OCI-LY1 (cell line): Measurements from ENCODE around the gene UBQLN3.

Experiments
- H2AFZ ChIP-seq: fragments of 200-600 bp; sonication (generic), shearing (Covaris generic); 2 replicates; pipeline ENCODE4 v1.6.0; 2014; ENCODE audit warnings: antibody characterized with exemption, mild to moderate bottlenecking, low read length
- H3F3A ChIP-seq: fragments of 200-600 bp; sonication (generic), shearing (Covaris generic); 2 replicates; pipeline ENCODE4 v1.6.0; 2014; ENCODE audit warnings: mild to moderate bottlenecking, antibody characterized with exemption, low read length, moderate library complexity; ENCODE audit not compliant: insufficient read depth
- H3K27ac ChIP-seq: fragments of 200-600 bp; sonication (generic); 2 replicates; pipeline ENCODE4 v1.5.1; 2014; ENCODE audit warnings: low read length, mixed run types, mild to moderate bottlenecking, low read depth; ENCODE audit not compliant: poor library complexity, severe bottlenecking
- H3K27me3 ChIP-seq: fragments of 200-600 bp; sonication (generic); 2 replicates; pipeline ENCODE4 v1.6.0; 2014; ENCODE audit warnings: antibody characterized with exemption, mild to moderate bottlenecking, low read length, moderate library complexity; ENCODE audit not compliant: insufficient read depth
- H3K36me3 ChIP-seq: fragments of 200-600 bp; sonication (generic); 2 replicates; pipeline ENCODE4 v1.6.1; 2014; ENCODE audit warnings: mild to moderate bottlenecking, antibody characterized with exemption, low read length, moderate library complexity, mixed read lengths; ENCODE audit not compliant: insufficient read depth
- H3K4me1 ChIP-seq: fragments of 200-600 bp; sonication (generic); 2 replicates; pipeline ENCODE4 v1.5.1; 2014; ENCODE audit warnings: mild to moderate bottlenecking, low read length, moderate library complexity; ENCODE audit not compliant: insufficient read depth, severe bottlenecking
- H3K4me2 ChIP-seq: fragments of 200-600 bp; sonication (generic), shearing (Covaris generic); 2 replicates; pipeline ENCODE4 v1.6.1; 2014; ENCODE audit warnings: low read length
- H3K4me3 ChIP-seq: fragments of 200-600 bp; sonication (generic); 2 replicates; pipeline ENCODE4 v1.5.1; 2014; ENCODE audit warnings: low read length, low read depth, mild to moderate bottlenecking, mixed read lengths; ENCODE audit not compliant: poor library complexity, severe bottlenecking
- H3K79me2 ChIP-seq: fragments of 200-600 bp; shearing (Covaris generic); 2 replicates; pipeline ENCODE4 v1.6.1; 2016; ENCODE audit warnings: mixed run types, low read length, mixed read lengths; ENCODE audit not compliant: insufficient read depth
- H3K9ac ChIP-seq: fragments of 200-600 bp; sonication (generic), shearing (Covaris generic); 2 replicates; pipeline ENCODE4 v1.6.1; 2014; ENCODE audit warnings: mild to moderate bottlenecking, low read length, mixed read lengths
- H3K9me2 ChIP-seq: fragments of 200-600 bp; sonication (generic), shearing (Covaris generic); 2 replicates; pipeline ENCODE4 v1.6.1; 2014; ENCODE audit warnings: low read depth, mild to moderate bottlenecking, low read length, mixed read lengths
- H3K9me3 ChIP-seq: fragments of 200-600 bp; shearing (Covaris generic); 2 replicates; pipeline ENCODE4 v1.6.1; 2014; ENCODE audit warnings: low read length, mixed read lengths
- H4K20me1 ChIP-seq: fragments of 200-600 bp; sonication (generic), shearing (Covaris generic); 2 replicates; pipeline ENCODE4 v1.6.0; 2016; ENCODE audit warnings: mild to moderate bottlenecking, low read length; ENCODE audit not compliant: insufficient read depth
- EZH2 ChIP-seq: fragments of 200-600 bp; sonication (generic), shearing (Covaris generic); IDR thresholded peaks from 2 replicates; pipeline ENCODE4 v1.8.0; 2017; ENCODE audit warnings: borderline replicate concordance, mixed run types, mild to moderate bottlenecking, antibody characterized with exemption, low read length, moderate library complexity, mixed read lengths
- TF ChIP-seq, protein P1 (sequence below): fragments of 200-600 bp; sonication (generic), shearing (Covaris generic); IDR thresholded peaks from 2 replicates; pipeline ENCODE4 v1.5.1; 2017; ENCODE audit warnings: mild to moderate bottlenecking, antibody characterized with exemption, low read length, moderate library complexity, mixed read lengths

UBQLN3 gene

DNA sequence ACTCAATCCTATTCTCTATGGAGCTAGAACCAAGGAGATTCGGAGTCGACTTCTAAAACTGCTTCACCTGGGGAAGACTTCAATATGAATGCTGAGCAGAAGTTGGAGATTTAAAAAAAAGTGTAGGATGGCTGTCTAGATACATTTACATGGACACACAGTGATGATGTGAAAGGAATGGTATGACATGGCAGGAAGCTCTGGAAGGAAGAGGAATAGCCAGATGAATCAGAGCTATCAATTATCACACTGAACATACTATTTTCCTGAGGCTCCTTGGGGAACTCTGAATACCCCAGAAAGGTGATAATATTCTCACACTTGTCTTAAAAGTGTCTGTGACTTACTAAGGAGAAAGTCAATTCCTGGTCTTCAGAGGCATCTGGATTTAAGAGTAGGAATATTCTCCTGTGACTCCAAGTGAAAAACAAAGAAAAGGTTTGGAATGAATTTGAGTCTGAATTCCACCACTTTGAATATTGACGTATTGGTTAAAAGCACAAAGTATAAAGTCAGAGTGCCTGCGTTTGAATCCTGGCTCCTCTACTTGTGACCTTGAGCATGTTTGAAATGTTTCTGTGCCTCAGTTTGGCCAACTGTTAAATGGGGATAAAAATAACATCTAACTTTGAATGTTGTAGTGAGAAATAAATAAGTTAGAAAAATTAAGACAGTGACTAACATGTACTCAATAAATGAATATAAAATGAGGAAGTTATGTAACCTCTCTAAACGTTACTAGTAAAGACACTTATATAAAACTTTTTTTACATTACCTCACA is 20.0 kb downstream of the UBQLN3 start:
- Histone ChIP-seq H3K9ac (no peak overlapping the region), H3K27ac (no peak overlapping the region), H3K4me2 (no peak overlapping the region), H3K36me3 (no peaks in the 10 kb centered on the region), H3K9me3 (no peaks in the 10 kb centered on the region), H3K4me1 (no peaks in the 10 kb centered on the region), H3K9me2 (no peaks in the 10 kb centered on the region), H2AFZ (no peak overlapping the region), H4K20me1 (no peaks in the 10 kb centered on the region), H3K4me3 (no peak overlapping the region), H3F3A (no peaks in the 10 kb centered on the region), H3K27me3 (no peaks in the 10 kb centered on the region; the same call in 1 of the 2 replicates), H3K79me2 (no peaks in the 10 kb centered on the region)
- no peak for TF ChIP-seq EZH2
- TF ChIP-seq, protein P1, sequence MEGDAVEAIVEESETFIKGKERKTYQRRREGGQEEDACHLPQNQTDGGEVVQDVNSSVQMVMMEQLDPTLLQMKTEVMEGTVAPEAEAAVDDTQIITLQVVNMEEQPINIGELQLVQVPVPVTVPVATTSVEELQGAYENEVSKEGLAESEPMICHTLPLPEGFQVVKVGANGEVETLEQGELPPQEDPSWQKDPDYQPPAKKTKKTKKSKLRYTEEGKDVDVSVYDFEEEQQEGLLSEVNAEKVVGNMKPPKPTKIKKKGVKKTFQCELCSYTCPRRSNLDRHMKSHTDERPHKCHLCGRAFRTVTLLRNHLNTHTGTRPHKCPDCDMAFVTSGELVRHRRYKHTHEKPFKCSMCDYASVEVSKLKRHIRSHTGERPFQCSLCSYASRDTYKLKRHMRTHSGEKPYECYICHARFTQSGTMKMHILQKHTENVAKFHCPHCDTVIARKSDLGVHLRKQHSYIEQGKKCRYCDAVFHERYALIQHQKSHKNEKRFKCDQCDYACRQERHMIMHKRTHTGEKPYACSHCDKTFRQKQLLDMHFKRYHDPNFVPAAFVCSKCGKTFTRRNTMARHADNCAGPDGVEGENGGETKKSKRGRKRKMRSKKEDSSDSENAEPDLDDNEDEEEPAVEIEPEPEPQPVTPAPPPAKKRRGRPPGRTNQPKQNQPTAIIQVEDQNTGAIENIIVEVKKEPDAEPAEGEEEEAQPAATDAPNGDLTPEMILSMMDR = no peak

DNA sequence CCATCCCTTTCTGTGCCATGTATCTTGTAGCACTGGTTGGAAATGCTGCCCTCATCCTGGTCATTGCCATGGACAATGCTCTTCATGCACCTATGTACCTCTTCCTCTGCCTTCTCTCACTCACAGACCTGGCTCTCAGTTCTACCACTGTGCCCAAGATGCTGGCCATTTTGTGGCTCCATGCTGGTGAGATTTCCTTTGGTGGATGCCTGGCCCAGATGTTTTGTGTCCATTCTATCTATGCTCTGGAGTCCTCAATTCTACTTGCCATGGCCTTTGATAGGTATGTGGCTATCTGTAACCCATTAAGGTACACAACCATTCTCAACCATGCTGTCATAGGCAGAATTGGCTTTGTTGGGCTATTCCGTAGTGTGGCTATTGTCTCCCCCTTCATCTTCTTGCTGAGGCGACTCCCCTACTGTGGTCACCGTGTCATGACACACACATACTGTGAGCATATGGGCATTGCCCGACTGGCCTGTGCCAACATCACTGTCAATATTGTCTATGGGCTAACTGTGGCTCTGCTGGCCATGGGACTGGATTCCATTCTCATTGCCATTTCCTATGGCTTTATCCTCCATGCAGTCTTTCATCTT is 20.9 kb downstream of the UBQLN3 start:
- no peaks in the 10 kb centered on the region; the same call in 1 of the 2 replicates for H3K27me3 ChIP-seq
- no peak overlapping the region for H3K4me2 ChIP-seq
- no peak overlapping the region for H2AFZ ChIP-seq
- H3K4me3 ChIP-seq = no peak overlapping the region
- H3K9me2 ChIP-seq = no peaks in the 10 kb centered on the region
- H3K9ac ChIP-seq = no peak overlapping the region
- H3K9me3 ChIP-seq = no peaks in the 10 kb centered on the region
- H4K20me1 ChIP-seq = no peaks in the 10 kb centered on the region
- no peaks in the 10 kb centered on the region for H3K36me3 ChIP-seq
- H3K4me1 ChIP-seq = no peaks in the 10 kb centered on the region
- no peak overlapping the region for H3K27ac ChIP-seq
- H3K79me2 ChIP-seq = no peaks in the 10 kb centered on the region
- no peaks in the 10 kb centered on the region for H3F3A ChIP-seq
- TF ChIP-seq, protein P1 = no peak
- TF ChIP-seq EZH2 = no peak

DNA sequence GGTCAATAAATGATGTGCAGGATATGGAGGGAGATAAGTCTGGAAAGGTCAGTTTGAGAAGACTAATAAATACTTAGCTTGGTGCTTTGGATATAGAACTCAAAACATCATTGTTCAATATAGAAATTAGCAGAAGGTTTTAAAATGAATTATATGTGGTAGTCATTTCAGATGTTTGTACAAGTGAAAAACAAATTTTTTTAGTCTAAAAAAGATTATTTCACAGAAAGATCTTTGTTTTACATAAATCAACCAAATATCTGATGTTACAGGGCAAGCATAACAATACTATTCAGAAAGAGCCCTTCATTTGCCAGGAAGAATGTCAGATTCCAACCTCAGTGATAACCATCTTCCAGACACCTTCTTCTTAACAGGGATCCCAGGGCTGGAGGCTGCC is 21.4 kb downstream of the UBQLN3 start, which contains the start of gene OR52D1:
OR52D1 (plus strand) TSS at position 301 of the 400 bp plus-strand sequence; CDS start at position 323, 22 bp downstream.
- no peaks in the 10 kb centered on the region for H4K20me1 ChIP-seq
- no peaks in the 10 kb centered on the region; the same call in 1 of the 2 replicates for H3K27me3 ChIP-seq
- TF ChIP-seq, protein P1 = no peak
- TF ChIP-seq EZH2 = no peak
- no peaks in the 10 kb centered on the region for H3K4me1 ChIP-seq
- no peaks in the 10 kb centered on the region for H3F3A ChIP-seq
- H3K4me2 ChIP-seq = no peak within 1 kb of the TSS
- H3K27ac ChIP-seq = no peak within 1 kb of the TSS
- H3K4me3 ChIP-seq = no peak within 1 kb of the TSS
- no peaks in the 10 kb centered on the region for H3K9me3 ChIP-seq
- no peak within 1 kb of the TSS for H3K9ac ChIP-seq
- H3K79me2 ChIP-seq = no peaks in the 10 kb centered on the region
- H3K9me2 ChIP-seq = no peaks in the 10 kb centered on the region
- no peak within 1 kb of the TSS for H2AFZ ChIP-seq
- H3K36me3 ChIP-seq = no peaks in the 10 kb centered on the region
